NCI-H510A (cell line): ENCODE measurements around the gene RHBDL3.
A peak's percentile ranks its signal among the peaks of the same experiment; 100 is the strongest.
"Not testable (repeated sequence)": the region's sequence is repeated elsewhere in the genome, so short reads cannot be mapped to it uniquely, and the experiment has no call there.

Experiments
- DNase-seq: peaks from one replicate; lab custom pipeline; 2025; lab: John Stamatoyannopoulos, UW

The RHBDL3 gene

GRCh38 chr17:32289471-32290070 is 23.9 kb downstream of the RHBDL3 start:
- DNase-seq = no peak

GRCh38 chr17:32292094-32292493 is 26.5 kb downstream of the RHBDL3 start:
- DNase-seq = no peak

DNA sequence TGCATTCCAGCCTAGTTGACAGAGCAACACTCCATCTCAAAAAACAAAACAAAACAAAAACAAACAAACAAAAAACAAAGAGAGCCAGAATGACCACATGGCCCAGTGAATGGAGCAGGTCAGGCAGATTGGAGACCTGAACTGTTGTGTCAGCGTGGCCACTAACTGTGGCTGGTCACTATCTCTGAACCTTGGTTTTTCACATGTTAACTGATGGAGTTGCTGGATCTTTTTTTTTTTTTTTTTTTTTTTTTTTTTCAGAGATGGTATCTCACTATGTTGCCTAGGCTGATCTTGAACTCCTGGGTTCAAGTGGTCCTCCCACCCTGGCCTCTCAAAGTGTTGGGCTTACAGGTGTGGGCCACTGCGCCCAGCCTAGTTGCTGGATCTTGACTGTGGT is 31.8 kb downstream of the RHBDL3 start:
- no peak for DNase-seq

GRCh38 chr17:32297860-32298259 is 32.2 kb downstream of the RHBDL3 start:
- DNase-seq = no peak

GRCh38 chr17:32298298-32298697 is 32.7 kb downstream of the RHBDL3 start:
- DNase-seq = no peak

GRCh38 chr17:32298721-32299579 is 33.3 kb downstream of the RHBDL3 start:
- DNase-seq = peak; percentile 67

GRCh38 chr17:32299580-32300164 is 34.0 kb downstream of the RHBDL3 start:
- no peak for DNase-seq

GRCh38 chr17:32302037-32302436 is 36.4 kb downstream of the RHBDL3 start:
- DNase-seq = no peak

- DNase-seq = no peak
Observed at GRCh38 chr17:32302860-32303649, 37.4 kb downstream of the RHBDL3 start.

DNA sequence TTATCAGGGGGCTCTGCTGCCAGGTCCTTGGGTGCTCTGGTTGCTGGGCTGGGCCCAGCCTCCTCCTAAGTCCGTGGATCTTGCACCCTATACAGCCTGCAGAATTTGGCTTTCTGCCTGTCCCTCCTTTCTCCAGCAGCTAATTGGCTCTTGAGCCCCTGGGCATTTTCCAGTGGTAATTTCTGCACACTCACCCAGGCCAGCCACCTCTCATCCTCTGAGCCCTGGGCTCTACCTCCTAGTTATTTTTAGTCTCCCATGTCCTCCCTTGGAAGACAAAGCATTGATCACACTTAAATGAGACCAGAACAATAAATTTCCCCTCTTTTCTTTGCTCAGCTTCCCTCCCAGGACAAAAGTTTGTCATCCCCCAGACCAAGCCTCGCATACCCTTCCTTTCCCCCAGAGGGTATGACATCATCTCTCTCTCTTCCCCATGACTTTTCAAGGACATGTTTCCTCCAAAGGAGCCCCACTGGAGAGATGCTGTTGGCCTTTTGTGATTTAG is 38.2 kb downstream of the RHBDL3 start:
- no peak for DNase-seq

DNA sequence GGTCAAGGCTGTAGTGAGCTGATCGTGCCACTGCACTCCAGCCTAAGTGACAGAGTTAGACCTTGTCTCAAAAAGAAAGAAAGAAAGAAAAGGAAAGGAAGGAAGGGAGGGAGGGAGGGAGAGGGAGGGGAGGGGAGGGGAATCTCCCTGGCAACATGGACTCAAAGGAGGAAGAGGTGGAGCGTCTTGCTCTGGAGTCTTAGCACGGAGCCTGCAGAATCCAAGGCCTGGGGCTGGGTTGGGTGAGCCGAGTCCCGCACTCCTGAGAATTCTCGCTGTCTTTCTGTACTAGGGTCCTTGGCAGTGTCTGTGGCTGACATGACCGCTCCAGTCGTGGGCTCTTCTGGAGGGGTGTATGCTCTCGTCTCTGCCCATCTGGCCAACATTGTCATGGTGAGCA is 39.4 kb downstream of the RHBDL3 start:
- no peak for DNase-seq

DNA sequence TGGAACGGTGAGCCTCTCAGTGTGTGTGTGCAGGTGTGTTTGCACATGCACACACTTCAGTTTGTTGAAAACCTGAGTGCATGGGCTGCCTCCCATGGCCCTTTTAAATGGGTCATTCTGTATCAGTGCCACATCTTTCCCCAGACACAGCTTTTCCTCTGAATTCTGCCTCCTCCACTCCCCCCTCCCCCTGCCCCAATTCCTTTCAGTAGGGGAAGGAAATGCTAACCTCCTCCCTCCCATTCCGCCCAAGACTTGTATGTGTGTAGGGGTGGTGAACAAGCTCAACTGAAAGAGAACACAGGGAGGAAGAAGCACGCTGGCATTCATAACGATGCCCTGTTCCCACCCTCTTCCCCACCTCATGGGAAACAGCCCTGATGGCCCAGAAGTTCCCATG is 42.0 kb downstream of the RHBDL3 start:
- peak; percentile 50 for DNase-seq

DNA sequence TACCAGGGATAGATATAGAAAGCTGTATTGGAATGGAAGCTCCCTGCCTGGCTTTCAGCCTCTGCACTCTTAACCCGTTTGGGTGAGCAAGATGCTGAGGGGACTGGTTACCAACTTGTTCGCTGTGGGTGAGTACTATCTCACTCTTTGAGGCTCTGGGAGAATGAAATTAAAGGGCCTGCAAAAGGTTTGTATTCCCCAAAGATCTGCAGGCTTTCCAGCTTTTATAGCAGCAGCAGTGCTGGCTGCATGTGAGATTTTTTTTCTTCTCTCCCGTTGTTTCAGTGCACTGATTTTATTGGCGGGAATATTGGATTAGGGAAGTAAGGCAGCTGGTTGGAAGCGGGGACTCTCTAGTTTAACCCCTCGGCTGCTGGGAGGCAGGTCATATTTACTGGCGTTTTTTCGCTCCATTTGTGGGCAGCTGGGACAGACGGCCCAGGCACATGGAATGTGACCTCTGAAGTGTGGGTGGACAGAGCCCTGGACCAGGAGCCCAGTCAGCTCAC is 45.5 kb downstream of the RHBDL3 start:
- no peak for DNase-seq

DNA sequence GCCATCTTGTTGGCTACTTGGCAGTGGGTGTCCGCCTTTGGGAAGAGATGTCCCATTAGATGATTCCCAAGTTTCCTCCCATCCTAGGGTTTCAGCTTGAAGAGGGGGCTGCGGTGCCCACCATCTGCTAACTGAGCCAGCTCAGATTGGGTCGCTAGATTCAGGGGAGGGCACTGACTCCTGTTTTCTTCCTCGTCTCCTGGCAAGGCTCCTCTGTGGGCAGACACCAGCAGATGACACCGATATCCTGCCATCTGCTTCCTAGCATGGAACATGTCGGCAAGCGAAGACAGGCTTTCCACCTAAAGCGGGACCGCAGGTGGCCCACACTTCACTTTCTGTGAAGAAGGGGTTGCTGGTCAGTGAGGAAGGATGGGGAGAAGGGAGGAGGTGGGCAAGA is 49.0 kb downstream of the RHBDL3 start:
- DNase-seq = no peak

DNA sequence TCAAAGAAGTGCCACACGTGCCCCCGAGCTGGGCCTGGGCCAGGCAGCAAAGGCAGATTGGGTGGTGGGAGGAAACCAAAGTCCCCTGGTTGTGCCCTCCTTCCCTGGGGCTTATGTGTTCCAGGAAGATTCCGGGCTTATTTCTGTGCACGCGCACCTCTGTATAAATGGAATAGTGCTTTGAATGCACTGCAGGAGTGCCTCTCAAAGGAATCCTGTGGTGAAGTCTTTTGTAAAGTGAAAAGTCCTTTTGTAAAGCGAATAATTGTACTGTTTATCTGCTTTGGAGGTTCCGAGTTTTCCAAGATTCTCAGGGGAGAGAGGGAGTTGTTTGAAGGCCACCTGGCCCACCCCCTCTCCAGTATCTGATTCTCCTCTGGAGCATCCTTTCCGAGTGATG is 49.5 kb downstream of the RHBDL3 start:
- no peak for DNase-seq

- DNase-seq = not testable (repeated sequence)
Observed at GRCh38 chr17:32316653-32317052, 51.0 kb downstream of the RHBDL3 start.

DNA sequence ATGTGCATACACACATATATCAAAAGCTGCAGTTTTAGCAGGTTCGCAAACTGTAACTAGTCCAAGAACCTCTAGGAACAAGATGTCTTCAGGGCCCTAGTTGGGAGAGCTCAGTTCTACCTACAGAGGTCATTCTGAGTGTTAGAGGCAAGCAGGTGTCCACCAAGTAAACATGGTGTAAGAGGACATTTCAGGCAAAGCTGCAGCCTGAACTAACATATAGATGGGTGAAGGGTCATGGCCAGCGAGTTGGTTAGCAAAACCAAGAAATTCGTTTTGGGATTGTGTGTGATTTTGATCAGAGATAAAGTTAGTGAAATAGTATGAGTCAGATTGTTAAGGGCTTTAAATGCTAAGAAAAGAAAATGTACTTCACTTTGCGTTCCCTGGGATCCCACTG is 51.7 kb downstream of the RHBDL3 start:
- no peak for DNase-seq

- DNase-seq = no peak
Observed at GRCh38 chr17:32318071-32318470, 52.4 kb downstream of the RHBDL3 start.

DNA sequence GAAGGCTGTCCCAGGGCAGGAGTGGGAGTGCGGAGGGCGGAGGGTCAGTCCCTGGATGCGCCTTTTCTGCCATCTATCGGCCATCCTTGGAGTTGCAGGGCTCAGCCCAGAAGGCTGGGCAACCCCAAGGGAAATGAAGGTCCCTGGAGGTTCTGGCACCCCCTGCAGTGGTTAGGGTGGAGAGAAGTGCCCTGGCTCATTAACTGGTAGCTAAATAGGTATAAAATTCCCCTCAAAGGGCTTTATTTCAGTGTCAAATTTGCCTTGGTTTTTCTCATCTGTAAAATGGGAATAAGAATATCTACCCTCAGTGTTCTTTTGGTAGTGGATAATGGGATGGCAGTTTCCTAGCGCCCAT is 53.9 kb downstream of the RHBDL3 start:
- DNase-seq = no peak

GRCh38 chr17:32320080-32320479 is 54.4 kb downstream of the RHBDL3 start:
- not testable (repeated sequence) for DNase-seq

- no peak for DNase-seq
Observed at GRCh38 chr17:32320847-32321246, 55.2 kb downstream of the RHBDL3 start.

DNA sequence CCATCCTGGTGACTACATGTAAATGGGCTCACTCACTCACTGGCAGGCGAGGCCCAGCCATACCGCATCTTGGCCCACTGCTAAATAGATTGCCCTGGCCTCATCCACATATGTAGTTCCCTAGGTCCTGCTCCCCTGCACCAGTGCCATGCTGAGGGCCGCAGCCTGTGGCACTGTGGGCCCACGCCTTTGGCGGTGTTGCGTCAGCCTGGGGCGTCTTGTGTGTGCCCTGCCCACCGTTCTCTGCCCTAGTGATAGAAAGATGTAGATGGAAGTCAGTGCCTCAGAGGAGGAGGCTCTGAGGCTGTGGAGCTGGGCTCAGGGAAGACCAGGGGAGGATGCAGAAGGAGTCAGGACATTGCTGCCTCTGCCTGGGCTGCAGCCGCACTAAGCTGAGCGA is 57.4 kb downstream of the RHBDL3 start:
- no peak for DNase-seq
